Measurements from ENCODE around the gene NRBP1.

GRCh38 chr2:27485496-27485895 lies 57.1 kb downstream of the NRBP1 start:
- TF ChIP-seq, protein P1, sequence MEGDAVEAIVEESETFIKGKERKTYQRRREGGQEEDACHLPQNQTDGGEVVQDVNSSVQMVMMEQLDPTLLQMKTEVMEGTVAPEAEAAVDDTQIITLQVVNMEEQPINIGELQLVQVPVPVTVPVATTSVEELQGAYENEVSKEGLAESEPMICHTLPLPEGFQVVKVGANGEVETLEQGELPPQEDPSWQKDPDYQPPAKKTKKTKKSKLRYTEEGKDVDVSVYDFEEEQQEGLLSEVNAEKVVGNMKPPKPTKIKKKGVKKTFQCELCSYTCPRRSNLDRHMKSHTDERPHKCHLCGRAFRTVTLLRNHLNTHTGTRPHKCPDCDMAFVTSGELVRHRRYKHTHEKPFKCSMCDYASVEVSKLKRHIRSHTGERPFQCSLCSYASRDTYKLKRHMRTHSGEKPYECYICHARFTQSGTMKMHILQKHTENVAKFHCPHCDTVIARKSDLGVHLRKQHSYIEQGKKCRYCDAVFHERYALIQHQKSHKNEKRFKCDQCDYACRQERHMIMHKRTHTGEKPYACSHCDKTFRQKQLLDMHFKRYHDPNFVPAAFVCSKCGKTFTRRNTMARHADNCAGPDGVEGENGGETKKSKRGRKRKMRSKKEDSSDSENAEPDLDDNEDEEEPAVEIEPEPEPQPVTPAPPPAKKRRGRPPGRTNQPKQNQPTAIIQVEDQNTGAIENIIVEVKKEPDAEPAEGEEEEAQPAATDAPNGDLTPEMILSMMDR (IDR thresholded peaks at IDR 0.05; ENCODE audit: poor library complexity): no peak
- no peak for TF ChIP-seq EZH2 (IDR thresholded peaks at IDR 0.05; ENCODE audit: borderline replicate concordance)
